ENCODE results near the gene TCERG1.
A peak's percentile ranks its signal among the peaks of the same experiment; 100 is the strongest.

The TCERG1 gene

DNA sequence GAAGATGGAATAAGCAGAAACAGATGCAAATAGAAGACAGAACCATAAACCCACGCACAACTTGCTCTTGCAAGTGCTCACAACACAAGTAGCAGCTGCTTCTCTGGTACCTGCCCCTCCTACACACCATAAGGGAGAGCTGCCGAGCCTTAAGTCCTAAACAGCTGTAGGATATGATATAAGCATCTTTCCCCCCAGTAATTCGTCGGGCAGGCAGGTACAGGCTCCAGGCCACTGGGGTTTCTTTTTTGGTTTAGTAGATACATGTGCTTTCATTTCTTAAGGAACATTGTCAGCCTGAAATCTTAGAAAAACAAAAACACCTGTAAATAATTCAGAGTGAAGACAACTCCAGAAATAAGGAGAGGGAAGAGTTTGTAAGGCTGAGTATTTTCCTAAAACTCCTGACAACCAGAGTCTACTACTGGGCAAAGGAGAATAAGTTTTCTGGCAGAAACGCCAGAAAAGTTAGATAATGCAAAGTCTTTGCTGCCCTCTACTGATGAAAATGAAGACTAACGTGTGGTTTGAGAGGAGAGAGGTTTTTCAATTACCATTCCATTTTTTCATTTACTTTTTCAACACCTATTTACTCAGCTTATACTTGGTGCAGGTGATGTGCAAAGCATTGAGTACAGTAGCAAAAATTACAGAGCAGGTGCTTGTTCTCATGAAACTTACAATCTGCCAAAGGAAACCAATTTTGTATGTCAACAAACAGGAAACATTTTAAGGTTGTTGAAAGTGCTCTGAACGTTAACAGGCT lies 20.1 kb upstream of the TCERG1 start:
- Histone ChIP-seq H3K27me3 (ENCODE audit: insufficient read depth, low read length) (no peaks in the 10 kb centered on the region; the same call in 1 of the 2 replicates), H3K9ac (ENCODE audit: low read depth, low read length) (no peak overlapping the region), H3K4me1 (ENCODE audit: insufficient read depth, low read length) (no peaks in the 10 kb centered on the region), H3K36me3 (ENCODE audit: insufficient read depth, low read depth, low read length) (no peaks in the 10 kb centered on the region), H3K4me3 (ENCODE audit: low read length) (no peak overlapping the region), H3K27ac (ENCODE audit: low read length) (no peak overlapping the region), H3K9me3 (ENCODE audit: insufficient read depth, low read depth, low read length) (no peaks in the 10 kb centered on the region)

DNA sequence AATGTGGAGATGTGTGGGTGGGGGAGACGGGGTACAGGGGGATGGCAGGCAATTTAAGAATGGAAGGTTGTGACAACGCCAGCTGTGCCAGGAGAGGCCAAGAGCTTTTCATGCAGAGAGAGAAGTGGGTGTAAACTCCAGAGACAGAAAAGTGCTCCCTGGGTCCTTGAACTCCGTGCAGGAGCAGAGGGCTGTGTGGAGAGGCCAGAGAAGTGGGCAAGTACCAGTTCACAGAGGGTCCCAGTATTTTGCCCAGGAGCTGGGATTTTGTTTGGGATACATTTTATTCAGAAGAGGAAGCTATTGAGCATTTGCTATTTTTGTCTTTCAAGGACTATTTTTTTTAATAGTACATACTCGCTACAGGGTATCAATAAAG lies 19.5 kb upstream of the TCERG1 start:
- Histone ChIP-seq H3K27me3 (ENCODE audit: insufficient read depth, low read length) (no peaks in the 10 kb centered on the region; the same call in 1 of the 2 replicates), H3K27ac (ENCODE audit: low read length) (no peak overlapping the region), H3K9me3 (ENCODE audit: insufficient read depth, low read depth, low read length) (no peaks in the 10 kb centered on the region), H3K36me3 (ENCODE audit: insufficient read depth, low read depth, low read length) (no peaks in the 10 kb centered on the region), H3K4me3 (ENCODE audit: low read length) (no peak overlapping the region), H3K9ac (ENCODE audit: low read depth, low read length) (no peak overlapping the region), H3K4me1 (ENCODE audit: insufficient read depth, low read length) (no peaks in the 10 kb centered on the region)

DNA sequence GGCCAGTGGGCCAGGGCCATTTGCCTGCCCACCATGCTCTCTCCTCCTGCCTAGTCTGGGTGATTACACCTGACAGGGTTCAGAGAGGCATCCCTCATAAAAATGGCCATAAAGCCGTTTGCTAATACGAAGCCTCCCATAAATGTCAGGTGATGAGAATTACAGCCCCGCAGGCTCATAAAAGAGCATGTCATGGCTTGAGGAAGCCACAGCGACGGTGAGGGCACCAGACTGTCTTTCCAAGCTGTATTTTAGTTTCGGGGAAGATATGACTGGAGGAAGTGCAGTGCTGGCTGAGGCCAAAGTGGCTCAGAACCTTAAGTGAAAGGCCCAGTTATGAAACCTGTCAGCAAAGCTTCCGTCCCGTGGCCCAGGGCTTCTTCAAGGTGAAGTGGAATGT lies 18.5 kb upstream of the TCERG1 start:
- no peaks in the 10 kb centered on the region; the same call in 1 of the 2 replicates for H3K27me3 ChIP-seq (ENCODE audit: insufficient read depth, low read length)
- H3K4me3 ChIP-seq (ENCODE audit: low read length), result no peak overlapping the region
- no peaks in the 10 kb centered on the region for H3K9me3 ChIP-seq (ENCODE audit: insufficient read depth, low read depth, low read length)
- H3K4me1 ChIP-seq (ENCODE audit: insufficient read depth, low read length), result no peaks in the 10 kb centered on the region
- H3K36me3 ChIP-seq (ENCODE audit: insufficient read depth, low read depth, low read length), result no peaks in the 10 kb centered on the region
- no peak overlapping the region for H3K27ac ChIP-seq (ENCODE audit: low read length)
- H3K9ac ChIP-seq (ENCODE audit: low read depth, low read length), result no peak overlapping the region

DNA sequence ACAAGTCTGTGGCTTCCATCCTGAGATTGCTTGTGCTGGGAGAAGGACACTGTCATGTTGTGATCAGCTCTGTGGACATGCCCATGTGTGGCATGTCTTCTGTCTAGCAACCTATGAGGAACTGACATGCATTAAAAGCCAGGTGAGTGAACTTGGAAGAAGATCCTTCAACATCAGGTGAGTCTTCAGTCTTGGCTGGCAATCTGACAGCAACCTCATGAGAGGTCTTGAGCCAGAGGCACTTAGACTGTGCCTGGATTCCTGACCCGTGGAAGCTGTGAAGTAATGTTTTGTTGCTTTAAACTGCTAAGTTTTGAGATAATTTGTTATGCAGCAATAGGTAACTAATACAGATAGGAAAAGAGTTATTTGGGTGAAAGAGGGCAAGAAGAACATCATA lies 6.8 kb upstream of the TCERG1 start:
- no peaks in the 10 kb centered on the region for H3K9me3 ChIP-seq (ENCODE audit: insufficient read depth, low read depth, low read length)
- H3K4me3 ChIP-seq (ENCODE audit: low read length), result no peak overlapping the region
- no peaks in the 10 kb centered on the region for H3K36me3 ChIP-seq (ENCODE audit: insufficient read depth, low read depth, low read length)
- H3K27me3 ChIP-seq (ENCODE audit: insufficient read depth, low read length), result no peaks in the 10 kb centered on the region; the same call in 1 of the 2 replicates
- no peak overlapping the region for H3K9ac ChIP-seq (ENCODE audit: low read depth, low read length)
- H3K4me1 ChIP-seq (ENCODE audit: insufficient read depth, low read length), result no peaks in the 10 kb centered on the region
- no peak overlapping the region for H3K27ac ChIP-seq (ENCODE audit: low read length)

DNA sequence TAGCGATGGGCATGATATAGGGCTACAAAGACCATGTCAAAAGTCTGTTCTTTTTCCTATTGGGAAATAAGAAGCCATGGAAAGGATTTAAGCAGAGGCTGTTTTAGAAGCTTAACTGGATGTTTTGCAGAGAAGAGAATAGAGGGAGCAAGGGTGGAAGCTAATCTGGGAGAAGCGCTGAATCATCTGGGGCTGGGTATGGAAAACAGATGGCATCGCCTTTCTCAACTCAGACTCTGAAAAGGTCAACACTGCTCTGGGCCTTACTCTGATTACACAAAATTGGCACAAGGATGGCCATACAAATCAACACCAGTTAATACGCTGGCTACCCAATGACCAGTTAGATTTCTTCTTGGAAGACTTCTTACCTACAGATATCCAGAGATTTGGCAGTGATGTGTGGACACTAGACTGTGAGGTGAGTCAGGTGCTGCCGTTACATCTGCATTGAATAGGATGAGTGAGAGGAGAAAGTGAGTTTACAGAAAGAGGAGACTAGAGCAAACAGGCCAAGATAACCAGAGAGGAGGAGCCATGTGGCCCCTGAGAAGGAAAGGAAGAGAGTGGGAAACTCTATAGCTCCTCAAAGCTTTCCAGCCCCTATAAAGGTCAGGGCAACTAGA lies 6.2 kb upstream of the TCERG1 start:
- Histone ChIP-seq H3K9me3 (ENCODE audit: insufficient read depth, low read depth, low read length) (no peaks in the 10 kb centered on the region), H3K27me3 (ENCODE audit: insufficient read depth, low read length) (no peaks in the 10 kb centered on the region; the same call in 1 of the 2 replicates), H3K36me3 (ENCODE audit: insufficient read depth, low read depth, low read length) (no peaks in the 10 kb centered on the region), H3K4me1 (ENCODE audit: insufficient read depth, low read length) (no peaks in the 10 kb centered on the region), H3K9ac (ENCODE audit: low read depth, low read length) (no peak overlapping the region), H3K27ac (ENCODE audit: low read length) (no peak overlapping the region), H3K4me3 (ENCODE audit: low read length) (no peak overlapping the region)

DNA sequence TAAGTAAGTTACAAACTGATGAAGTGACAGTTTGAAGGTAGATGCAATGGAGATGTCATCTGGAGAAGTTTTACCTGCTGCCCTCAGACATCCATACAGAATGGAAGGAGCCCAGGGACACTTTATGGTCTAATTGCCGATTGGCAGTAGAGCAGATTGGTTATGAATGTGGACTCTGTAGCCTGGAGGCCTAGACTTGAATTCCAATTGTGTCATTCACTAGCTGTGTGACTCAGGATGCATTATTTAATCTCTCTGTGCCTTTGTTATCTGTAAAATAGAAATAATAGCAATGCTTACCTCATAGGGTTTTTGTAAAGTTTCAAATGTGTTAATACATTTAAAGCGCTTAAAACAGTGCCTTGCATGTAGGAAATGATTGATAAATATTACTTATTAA lies 5.2 kb upstream of the TCERG1 start:
- Histone ChIP-seq H3K27me3 (ENCODE audit: insufficient read depth, low read length) (no peaks in the 10 kb centered on the region; the same call in 1 of the 2 replicates), H3K4me1 (ENCODE audit: insufficient read depth, low read length) (no peaks in the 10 kb centered on the region)

DNA sequence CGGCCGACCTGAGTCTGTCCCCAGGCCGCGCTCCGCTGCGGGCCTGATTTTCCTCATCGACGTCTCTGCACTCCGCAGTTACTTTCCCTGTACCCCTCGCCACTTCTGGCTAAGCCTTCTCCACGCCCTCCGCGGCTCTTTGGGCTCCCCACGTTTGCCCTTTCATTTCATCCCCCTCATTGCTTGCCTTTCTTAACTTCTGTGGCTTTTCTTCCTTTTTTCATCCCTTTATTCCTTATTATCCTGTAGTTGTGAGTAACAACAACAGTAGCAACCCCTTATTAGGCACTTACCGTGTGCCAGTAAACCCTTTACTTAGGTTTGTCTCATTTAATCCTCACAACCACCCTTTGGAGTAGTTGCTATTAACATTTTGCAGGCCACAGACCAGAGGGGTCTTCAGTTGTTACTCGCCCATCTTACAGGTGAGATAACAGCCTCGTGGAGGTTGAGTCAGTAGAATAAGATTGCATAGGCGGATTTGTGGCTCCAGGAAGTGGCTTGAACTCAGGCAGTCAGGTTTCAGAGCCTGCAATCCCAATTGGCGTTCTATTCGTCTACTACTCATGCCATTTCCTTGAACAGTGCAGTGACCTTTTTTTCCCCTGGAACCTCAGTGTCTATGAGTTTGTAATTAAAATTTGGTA lies 724 bp downstream of the TCERG1 start:
- Histone ChIP-seq H3K9me3 (ENCODE audit: insufficient read depth, low read depth, low read length) (no peaks in the 10 kb centered on the region), H3K4me3 (ENCODE audit: low read length) (peak overlapping the region; percentile 99), H3K4me1 (ENCODE audit: insufficient read depth, low read length) (peaks cover 17% of the 10 kb centered on the region; the same call in 1 of the 2 replicates), H3K27me3 (ENCODE audit: insufficient read depth, low read length) (no peaks in the 10 kb centered on the region), H3K9ac (ENCODE audit: low read depth, low read length) (peak overlapping the region; percentile 100), H3K36me3 (ENCODE audit: insufficient read depth, low read depth, low read length) (no peaks in the 10 kb centered on the region), H3K27ac (ENCODE audit: low read length) (peak overlapping the region; percentile 97)

More for the DNA sequence above, 5.2 kb upstream of the TCERG1 start:
- Histone ChIP-seq H3K9ac (ENCODE audit: low read depth, low read length) (no peak overlapping the region), H3K9me3 (ENCODE audit: insufficient read depth, low read depth, low read length) (no peaks in the 10 kb centered on the region), H3K27ac (ENCODE audit: low read length) (no peak overlapping the region), H3K4me3 (ENCODE audit: low read length) (no peak overlapping the region), H3K36me3 (ENCODE audit: insufficient read depth, low read depth, low read length) (no peaks in the 10 kb centered on the region)

DNA sequence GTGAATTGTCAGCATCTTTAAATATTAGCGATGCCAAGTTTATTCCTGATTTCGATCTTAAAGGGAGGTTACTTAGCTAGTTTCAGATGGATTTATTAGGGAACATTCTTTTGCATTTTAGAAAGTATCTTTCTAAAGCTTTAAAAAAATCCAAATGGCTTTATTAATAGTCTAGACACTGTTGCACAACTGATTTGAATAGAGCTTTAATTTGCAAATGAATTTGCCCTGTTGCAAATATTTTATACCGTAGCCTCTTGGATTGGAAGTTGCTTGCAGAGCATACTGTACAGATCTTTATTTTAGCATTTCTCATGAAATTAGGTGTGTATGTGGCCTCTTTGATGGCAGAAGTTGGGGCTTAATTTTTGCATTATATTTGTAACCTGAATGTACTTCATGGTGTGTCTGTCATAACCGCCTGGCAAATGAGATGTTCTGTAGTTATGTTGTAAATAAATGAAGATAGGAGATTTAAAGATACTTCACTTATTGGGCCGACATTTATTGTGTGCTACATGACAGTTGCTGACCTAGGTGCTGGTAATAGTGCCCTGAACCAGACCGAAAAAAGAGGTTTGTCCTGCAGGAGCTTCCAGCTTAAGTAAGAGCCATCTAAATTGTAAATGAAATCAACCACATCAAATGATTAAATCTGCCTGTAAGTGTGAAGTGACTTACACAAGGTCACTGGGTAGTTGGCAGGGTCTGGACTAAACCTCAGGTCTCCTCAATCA lies 1.8 kb downstream of the TCERG1 start:
- H3K9me3 ChIP-seq (ENCODE audit: insufficient read depth, low read depth, low read length), result no peaks in the 10 kb centered on the region
- peaks cover 17% of the 10 kb centered on the region; the same call in 1 of the 2 replicates for H3K4me1 ChIP-seq (ENCODE audit: insufficient read depth, low read length)
- no peaks in the 10 kb centered on the region; the same call in 1 of the 2 replicates for H3K36me3 ChIP-seq (ENCODE audit: insufficient read depth, low read depth, low read length)
- H3K27me3 ChIP-seq (ENCODE audit: insufficient read depth, low read length), result no peaks in the 10 kb centered on the region
- no peak overlapping the region for H3K27ac ChIP-seq (ENCODE audit: low read length)
- peak overlapping the region; percentile 100; the same call in 1 of the 2 replicates for H3K9ac ChIP-seq (ENCODE audit: low read depth, low read length)
- peak overlapping the region; percentile 99 for H3K4me3 ChIP-seq (ENCODE audit: low read length)

DNA sequence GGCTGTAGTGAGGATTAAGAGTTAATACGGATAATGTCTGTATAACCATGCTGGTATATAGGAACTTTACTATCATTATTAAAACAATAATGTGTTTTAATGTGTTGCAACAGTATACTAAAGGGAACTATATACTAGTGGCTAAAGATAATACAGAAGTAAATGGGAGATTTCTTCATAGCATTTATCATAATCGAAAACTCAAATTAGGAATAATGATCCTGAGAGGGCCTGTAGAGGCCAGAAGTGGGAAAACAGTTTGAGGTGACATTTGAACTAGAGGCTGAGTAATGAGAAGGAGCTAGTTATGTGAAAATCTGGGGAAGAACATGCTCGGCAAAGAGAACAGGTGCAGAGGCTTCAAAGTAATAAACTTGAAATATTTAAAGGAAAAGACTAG lies 2.9 kb downstream of the TCERG1 start:
- Histone ChIP-seq H3K9ac (ENCODE audit: low read depth, low read length) (no peak overlapping the region), H3K4me1 (ENCODE audit: insufficient read depth, low read length) (peaks cover 17% of the 10 kb centered on the region; the same call in 1 of the 2 replicates), H3K36me3 (ENCODE audit: insufficient read depth, low read depth, low read length) (peaks cover 5% of the 10 kb centered on the region), H3K27me3 (ENCODE audit: insufficient read depth, low read length) (no peaks in the 10 kb centered on the region), H3K27ac (ENCODE audit: low read length) (no peak overlapping the region), H3K9me3 (ENCODE audit: insufficient read depth, low read depth, low read length) (no peaks in the 10 kb centered on the region), H3K4me3 (ENCODE audit: low read length) (no peak overlapping the region)

DNA sequence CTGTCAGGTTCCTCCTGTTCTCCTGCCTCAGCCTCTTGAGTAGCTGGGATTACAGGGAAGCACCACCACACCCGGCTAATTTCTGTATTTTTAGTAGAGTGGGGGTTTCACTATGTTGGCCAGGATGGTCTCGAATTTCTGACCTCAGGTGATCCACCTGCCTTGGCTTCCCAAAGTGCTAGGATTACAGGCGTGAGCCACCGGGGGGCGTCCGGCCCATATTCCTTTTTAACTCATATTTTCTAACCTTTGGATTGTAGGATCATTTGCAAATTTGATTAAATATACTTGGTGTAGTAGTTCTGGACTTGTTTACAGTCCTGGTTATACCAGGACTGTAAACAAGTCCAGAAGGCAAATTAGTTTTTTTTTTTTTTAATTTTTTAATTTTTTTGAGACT lies 4.3 kb downstream of the TCERG1 start:
- no peak overlapping the region for H3K4me3 ChIP-seq (ENCODE audit: low read length)
- no peak overlapping the region for H3K27ac ChIP-seq (ENCODE audit: low read length)
- peaks cover 17% of the 10 kb centered on the region; the same call in 1 of the 2 replicates for H3K4me1 ChIP-seq (ENCODE audit: insufficient read depth, low read length)
- no peaks in the 10 kb centered on the region for H3K27me3 ChIP-seq (ENCODE audit: insufficient read depth, low read length)
- H3K9me3 ChIP-seq (ENCODE audit: insufficient read depth, low read depth, low read length), result no peaks in the 10 kb centered on the region
- H3K9ac ChIP-seq (ENCODE audit: low read depth, low read length), result no peak overlapping the region; the same call in 1 of the 2 replicates
- H3K36me3 ChIP-seq (ENCODE audit: insufficient read depth, low read depth, low read length), result peaks cover 19% of the 10 kb centered on the region

DNA sequence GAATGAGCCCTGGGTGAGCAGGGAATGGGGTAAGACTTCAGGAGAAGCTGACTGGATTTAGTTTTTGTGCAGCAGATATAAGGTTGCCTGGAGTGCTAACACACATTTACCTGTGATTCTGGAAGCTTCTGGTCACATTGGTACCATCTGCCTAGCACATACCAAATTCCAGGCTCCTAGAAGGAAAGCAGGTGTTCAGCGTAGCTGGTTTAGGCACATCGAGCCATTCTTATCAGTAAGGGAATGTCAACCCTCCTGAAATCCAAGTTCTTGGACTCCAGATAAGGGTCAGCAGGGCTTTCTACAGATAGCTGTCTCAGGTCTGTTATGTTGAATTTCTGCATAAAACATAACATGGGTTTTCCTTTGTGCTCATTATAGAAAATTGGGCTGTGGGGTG lies 10.3 kb downstream of the TCERG1 start:
- Histone ChIP-seq H3K36me3 (ENCODE audit: insufficient read depth, low read depth, low read length) (peaks cover 77% of the 10 kb centered on the region), H3K9me3 (ENCODE audit: insufficient read depth, low read depth, low read length) (no peaks in the 10 kb centered on the region), H3K4me3 (ENCODE audit: low read length) (no peak overlapping the region), H3K4me1 (ENCODE audit: insufficient read depth, low read length) (no peaks in the 10 kb centered on the region), H3K27me3 (ENCODE audit: insufficient read depth, low read length) (no peaks in the 10 kb centered on the region), H3K27ac (ENCODE audit: low read length) (no peak overlapping the region), H3K9ac (ENCODE audit: low read depth, low read length) (no peak overlapping the region)
